ENCODE measurements around the gene CEP131.

GRCh38 chr17:81200201-81200600, 22.6 kb downstream of the CEP131 start:
- TF ChIP-seq CTCF (IDR thresholded peaks at IDR 0.05 in 4 of 5, conservative IDR thresholded peaks at IDR 0.05 in 1 of 5) (no peak), POLR2A (IDR thresholded peaks at IDR 0.05) (no peak)
